T-helper 2 cell (primary cell): Measurements from ENCODE around the gene IFIH1.

Source experiments
- DNase-seq, 5 experiments: peaks; one replicate each; pipeline versions ENCODE4 v3.0.0 to v3.0.0-alpha.2; 2012 to 2022

Gene IFIH1

GRCh38 chr2:162256591-162256991 is 61.9 kb downstream of the IFIH1 start:
- no peak for DNase-seq

- DNase-seq = no peak
Observed at GRCh38 chr2:162254236-162254871, 64.1 kb downstream of the IFIH1 start.

- DNase-seq = no peak
Observed at GRCh38 chr2:162253435-162253834, 65.0 kb downstream of the IFIH1 start.

DNA sequence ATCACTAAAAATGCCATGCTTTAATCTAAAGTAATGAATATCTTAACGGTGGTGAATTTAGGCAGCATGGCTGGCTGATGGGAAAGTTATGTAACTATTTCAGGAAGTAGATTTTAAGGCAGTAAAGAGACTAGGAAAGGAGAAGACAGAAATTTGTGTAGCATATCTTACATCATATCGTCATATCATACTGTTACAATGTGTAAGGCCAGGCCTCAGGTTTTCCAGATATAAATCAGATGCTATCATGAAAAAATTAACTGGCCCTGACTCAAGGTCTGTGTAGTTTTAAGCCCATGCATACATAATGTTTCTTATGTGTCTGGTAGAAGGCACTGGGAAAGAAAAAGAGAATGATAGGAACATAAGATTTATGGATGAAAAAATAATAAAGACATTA is 66.3 kb downstream of the IFIH1 start:
- no peak for DNase-seq

DNA sequence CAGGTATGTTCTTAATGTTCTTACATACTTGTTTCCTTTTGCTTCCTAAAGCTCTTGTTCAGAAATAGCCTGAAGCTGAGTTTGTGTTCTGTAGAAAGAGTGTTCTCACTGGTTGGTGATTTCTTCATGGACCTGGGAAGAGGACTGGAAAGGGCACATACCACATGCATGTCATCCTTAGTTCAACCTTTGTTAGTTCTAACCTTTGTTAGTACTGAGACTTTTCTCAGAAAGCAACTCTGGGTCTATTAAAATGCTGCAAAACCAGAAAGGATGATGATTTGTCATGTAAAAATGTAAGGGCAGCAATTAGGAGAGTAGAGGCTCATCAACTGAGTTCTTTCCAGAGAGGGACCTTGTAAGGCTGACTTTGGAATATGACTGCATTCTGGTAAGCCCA is 72.7 kb downstream of the IFIH1 start:
- DNase-seq = no peak

DNA sequence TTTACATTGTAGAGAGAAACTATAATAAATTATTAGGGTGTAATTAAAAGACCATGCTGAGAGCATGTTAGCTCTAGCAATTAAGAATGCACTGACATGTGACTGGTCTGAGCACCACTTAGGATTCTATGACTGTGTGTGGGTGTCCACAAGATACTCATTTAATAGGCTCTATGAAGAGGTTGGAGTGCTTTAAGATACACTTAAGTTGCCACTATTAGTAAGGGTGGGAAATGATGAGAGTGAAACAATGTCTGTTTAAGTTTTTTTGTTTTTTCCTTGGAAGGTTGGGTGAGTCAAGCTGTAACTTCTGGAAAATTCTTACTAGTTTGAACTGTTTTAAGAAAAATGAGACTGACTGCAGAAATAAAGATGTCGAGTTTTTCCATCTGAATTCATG is 73.4 kb downstream of the IFIH1 start:
- DNase-seq = no peak

DNA sequence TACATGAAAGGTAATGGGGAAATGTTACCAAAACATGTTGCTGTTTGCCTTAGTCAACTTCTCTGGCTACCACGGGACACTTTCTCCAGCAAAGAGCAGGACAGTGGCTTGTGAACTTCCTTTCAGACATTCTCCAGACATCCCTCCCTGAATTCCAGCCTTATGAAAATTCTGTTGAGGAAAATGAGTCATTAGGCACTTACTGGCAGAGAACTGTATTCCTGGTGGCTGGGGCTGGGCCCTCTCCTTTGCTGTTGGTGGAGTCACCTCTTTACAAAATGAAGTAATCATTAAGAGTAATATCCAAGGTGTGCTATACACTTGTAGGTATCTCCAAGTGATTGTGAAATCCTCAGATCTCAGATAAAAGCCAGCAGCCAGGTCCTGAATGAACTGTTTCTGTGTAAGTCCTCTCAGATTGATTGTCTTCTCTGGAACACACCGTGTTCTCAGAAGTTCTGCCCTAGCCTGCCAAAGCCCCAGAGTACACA is 73.9 kb downstream of the IFIH1 start:
- DNase-seq = no peak

- DNase-seq = no peak
Observed at GRCh38 chr2:162243715-162244114, 74.8 kb downstream of the IFIH1 start.

GRCh38 chr2:162243294-162243693 is 75.2 kb downstream of the IFIH1 start, which contains the start of gene FAP:
TSS of gene FAP (minus strand) at chr2:162243445. CDS start at chr2:162243327, 118 bp downstream.
- no peak for DNase-seq

- DNase-seq = no peak
Observed at GRCh38 chr2:162242586-162243280, 75.8 kb downstream of the IFIH1 start.

GRCh38 chr2:162241571-162241970 is 76.9 kb downstream of the IFIH1 start:
- DNase-seq = no peak

- DNase-seq = no peak
Observed at GRCh38 chr2:162234620-162235462, 83.6 kb downstream of the IFIH1 start.

- DNase-seq = no peak
Observed at GRCh38 chr2:162233197-162233596, 85.3 kb downstream of the IFIH1 start.

GRCh38 chr2:162232671-162233070 is 85.8 kb downstream of the IFIH1 start:
- no peak for DNase-seq

- DNase-seq = no peak
Observed at GRCh38 chr2:162232027-162232426, 86.5 kb downstream of the IFIH1 start.

DNA sequence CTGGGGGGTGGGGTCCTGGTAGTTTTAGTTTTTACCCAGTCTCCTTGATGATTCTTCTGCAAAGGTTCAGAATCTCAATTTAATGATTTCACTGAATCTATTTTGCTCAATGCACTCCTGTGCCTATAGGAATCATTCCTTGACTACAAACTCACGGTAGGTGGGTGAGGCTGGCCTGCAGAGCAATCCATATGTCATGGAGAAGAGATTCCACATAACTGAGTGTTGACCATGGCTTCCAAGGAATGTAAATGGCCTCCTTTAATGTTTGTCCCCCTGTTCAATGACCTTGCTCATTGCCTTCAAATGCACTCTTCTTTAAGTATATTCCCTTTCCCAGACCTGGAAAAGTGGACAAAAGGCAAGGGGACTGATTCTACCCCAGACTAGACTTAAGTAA is 87.7 kb downstream of the IFIH1 start:
- no peak for DNase-seq

DNA sequence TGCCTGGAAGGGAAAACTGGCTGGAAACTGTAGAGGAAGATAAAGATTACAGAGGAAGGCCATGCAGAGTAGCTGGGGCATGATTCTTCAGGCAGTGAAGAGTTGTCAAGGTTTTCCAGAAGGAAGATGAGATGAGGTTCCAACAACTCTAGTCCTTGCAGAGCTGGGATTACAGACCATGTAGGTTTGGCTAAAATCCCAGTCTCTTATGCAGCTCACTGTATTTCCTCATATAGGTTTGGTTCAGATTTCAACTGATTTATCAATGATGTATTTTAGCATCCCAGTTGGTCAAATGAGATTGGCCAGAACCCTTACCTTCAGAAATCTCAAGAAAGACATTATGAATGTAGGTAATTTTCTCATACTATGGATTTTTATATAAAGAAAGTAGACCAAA is 91.6 kb downstream of the IFIH1 start:
- no peak for DNase-seq

- peak; percentile 13 to 41 (median 25) for DNase-seq
Observed at GRCh38 chr2:162221064-162221463, 97.4 kb downstream of the IFIH1 start.

GRCh38 chr2:162220368-162220767 is 98.1 kb downstream of the IFIH1 start:
- no peak for DNase-seq

DNA sequence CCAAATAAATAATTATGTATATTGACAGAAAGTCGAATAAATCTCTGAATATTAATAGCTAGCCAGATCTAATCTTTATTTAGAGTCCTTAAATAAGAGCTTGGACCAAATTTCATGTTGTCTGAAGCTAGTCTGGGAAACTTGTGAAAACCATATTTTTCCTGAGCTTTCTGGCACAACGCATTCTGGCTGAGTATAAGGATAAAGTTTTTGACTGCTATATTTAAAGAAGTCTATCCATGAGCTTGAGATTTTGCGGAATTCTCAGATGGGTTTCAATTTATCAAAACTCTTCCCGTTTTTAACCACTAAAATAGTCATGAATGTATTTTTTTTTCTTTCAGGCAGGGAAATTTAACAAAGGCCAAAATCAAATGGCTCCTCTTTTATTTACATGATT is 99.1 kb downstream of the IFIH1 start:
- no peak for DNase-seq

DNA sequence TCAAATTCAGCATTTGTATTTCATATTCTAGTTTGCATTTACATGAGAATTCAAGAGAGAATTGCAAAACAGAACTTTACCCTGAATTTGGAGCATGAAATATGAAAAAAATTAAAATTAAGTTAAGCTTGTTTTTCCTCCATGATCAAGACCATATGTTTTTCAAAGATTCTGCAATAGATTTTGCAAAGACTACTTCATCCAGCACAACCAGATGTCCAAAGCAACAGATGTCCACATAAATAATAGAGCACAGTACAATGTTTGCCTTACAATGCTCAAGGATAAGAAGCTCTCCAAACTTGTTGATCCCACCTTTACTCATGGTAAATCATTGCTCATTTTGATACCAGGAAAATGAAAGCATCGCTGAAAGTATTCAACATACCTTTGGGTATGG is 100.9 kb downstream of the IFIH1 start:
- no peak for DNase-seq
